Measurements from ENCODE around the gene ZBED3.
"Not testable (repeated sequence)": the region's sequence is repeated elsewhere in the genome, so short reads cannot be mapped to it uniquely, and the experiment has no call there.

The ZBED3 gene

GRCh38 chr5:77086689-77087483, at the start of gene ZBED3:
Gene ZBED3, minus strand, starts transcription at chr5:77087285. Its CDS starts 9,407 bp downstream, at chr5:77077878.
- Histone ChIP-seq H3K27me3 (ENCODE audit: insufficient read depth, low read length) (no peaks in the 10 kb centered on the region), H3K27ac (ENCODE audit: low read length) (peak within 1 kb of the TSS; percentile 96), H3K4me1 (ENCODE audit: insufficient read depth, low read length) (peaks cover 18% of the 10 kb centered on the region; the same call in 1 of the 2 replicates), H3K9me3 (ENCODE audit: insufficient read depth, low read depth, low read length) (no peaks in the 10 kb centered on the region), H3K9ac (ENCODE audit: low read depth, low read length) (peak within 1 kb of the TSS; percentile 97), H3K4me3 (ENCODE audit: low read length) (peak within 1 kb of the TSS; percentile 90), H3K36me3 (ENCODE audit: insufficient read depth, low read depth, low read length) (0 out of 2 replicates have a peak, but pooled peaks cover 5% of the 10 kb centered on the region)

- Histone ChIP-seq H3K4me1 (ENCODE audit: insufficient read depth, low read length) (no peaks in the 10 kb centered on the region), H3K9ac (ENCODE audit: low read depth, low read length) (no peak overlapping the region), H3K27ac (ENCODE audit: low read length) (no peak overlapping the region), H3K36me3 (ENCODE audit: insufficient read depth, low read depth, low read length) (no peaks in the 10 kb centered on the region), H3K27me3 (ENCODE audit: insufficient read depth, low read length) (no peaks in the 10 kb centered on the region), H3K9me3 (ENCODE audit: insufficient read depth, low read depth, low read length) (no peaks in the 10 kb centered on the region), H3K4me3 (ENCODE audit: low read length) (no peak overlapping the region)
Observed at GRCh38 chr5:77133061-77133758, 46.1 kb upstream of the ZBED3 start.

GRCh38 chr5:77131361-77131760, 44.3 kb upstream of the ZBED3 start:
- Histone ChIP-seq H3K27me3 (ENCODE audit: insufficient read depth, low read length) (no peaks in the 10 kb centered on the region), H3K9ac (ENCODE audit: low read depth, low read length) (no peak overlapping the region)

GRCh38 chr5:77129391-77129990, 42.4 kb upstream of the ZBED3 start:
- Histone ChIP-seq H3K9ac (ENCODE audit: low read depth, low read length) (no peak overlapping the region), H3K9me3 (ENCODE audit: insufficient read depth, low read depth, low read length) (no peaks in the 10 kb centered on the region), H3K4me1 (ENCODE audit: insufficient read depth, low read length) (no peaks in the 10 kb centered on the region), H3K36me3 (ENCODE audit: insufficient read depth, low read depth, low read length) (no peaks in the 10 kb centered on the region), H3K27me3 (ENCODE audit: insufficient read depth, low read length) (no peaks in the 10 kb centered on the region), H3K27ac (ENCODE audit: low read length) (no peak overlapping the region), H3K4me3 (ENCODE audit: low read length) (no peak overlapping the region)

More at GRCh38 chr5:77131361-77131760, 44.3 kb upstream of the ZBED3 start:
- Histone ChIP-seq H3K4me3 (ENCODE audit: low read length) (no peak overlapping the region), H3K9me3 (ENCODE audit: insufficient read depth, low read depth, low read length) (no peaks in the 10 kb centered on the region), H3K4me1 (ENCODE audit: insufficient read depth, low read length) (no peaks in the 10 kb centered on the region), H3K27ac (ENCODE audit: low read length) (no peak overlapping the region), H3K36me3 (ENCODE audit: insufficient read depth, low read depth, low read length) (no peaks in the 10 kb centered on the region)

- no peaks in the 10 kb centered on the region for H3K27me3 ChIP-seq (ENCODE audit: insufficient read depth, low read length)
- H3K27ac ChIP-seq (ENCODE audit: low read length) = no peak overlapping the region
- no peak overlapping the region for H3K4me3 ChIP-seq (ENCODE audit: low read length)
- no peaks in the 10 kb centered on the region for H3K9me3 ChIP-seq (ENCODE audit: insufficient read depth, low read depth, low read length)
- no peak overlapping the region for H3K9ac ChIP-seq (ENCODE audit: low read depth, low read length)
- H3K36me3 ChIP-seq (ENCODE audit: insufficient read depth, low read depth, low read length) = no peaks in the 10 kb centered on the region
- no peaks in the 10 kb centered on the region for H3K4me1 ChIP-seq (ENCODE audit: insufficient read depth, low read length)
Observed at GRCh38 chr5:77128411-77129061, 41.5 kb upstream of the ZBED3 start.

- Histone ChIP-seq H3K9ac (ENCODE audit: low read depth, low read length) (no peak overlapping the region), H3K27ac (ENCODE audit: low read length) (no peak overlapping the region), H3K36me3 (ENCODE audit: insufficient read depth, low read depth, low read length) (no peaks in the 10 kb centered on the region), H3K4me3 (ENCODE audit: low read length) (no peak overlapping the region), H3K4me1 (ENCODE audit: insufficient read depth, low read length) (no peaks in the 10 kb centered on the region), H3K27me3 (ENCODE audit: insufficient read depth, low read length) (no peaks in the 10 kb centered on the region), H3K9me3 (ENCODE audit: insufficient read depth, low read depth, low read length) (no peaks in the 10 kb centered on the region)
Observed at GRCh38 chr5:77123057-77123456, 36.0 kb upstream of the ZBED3 start.

- H3K27me3 ChIP-seq (ENCODE audit: insufficient read depth, low read length) = no peaks in the 10 kb centered on the region
- H3K4me1 ChIP-seq (ENCODE audit: insufficient read depth, low read length) = no peaks in the 10 kb centered on the region
- no peaks in the 10 kb centered on the region for H3K9me3 ChIP-seq (ENCODE audit: insufficient read depth, low read depth, low read length)
- no peak overlapping the region for H3K9ac ChIP-seq (ENCODE audit: low read depth, low read length)
- no peak overlapping the region for H3K27ac ChIP-seq (ENCODE audit: low read length)
- no peaks in the 10 kb centered on the region for H3K36me3 ChIP-seq (ENCODE audit: insufficient read depth, low read depth, low read length)
- H3K4me3 ChIP-seq (ENCODE audit: low read length) = no peak overlapping the region
Observed at GRCh38 chr5:77120706-77121105, 33.6 kb upstream of the ZBED3 start.

- Histone ChIP-seq H3K27ac (ENCODE audit: low read length) (no peak overlapping the region), H3K4me3 (ENCODE audit: low read length) (no peak overlapping the region), H3K9me3 (ENCODE audit: insufficient read depth, low read depth, low read length) (no peaks in the 10 kb centered on the region), H3K9ac (ENCODE audit: low read depth, low read length) (no peak overlapping the region), H3K4me1 (ENCODE audit: insufficient read depth, low read length) (no peaks in the 10 kb centered on the region), H3K36me3 (ENCODE audit: insufficient read depth, low read depth, low read length) (no peaks in the 10 kb centered on the region), H3K27me3 (ENCODE audit: insufficient read depth, low read length) (no peaks in the 10 kb centered on the region)
Observed at GRCh38 chr5:77120086-77120485, 33.0 kb upstream of the ZBED3 start.

- no peak overlapping the region for H3K27ac ChIP-seq (ENCODE audit: low read length)
Observed at GRCh38 chr5:77117161-77117560, 30.1 kb upstream of the ZBED3 start.

GRCh38 chr5:77107035-77107434, 19.9 kb upstream of the ZBED3 start:
- not testable (repeated sequence) for H3K9ac ChIP-seq (ENCODE audit: low read depth, low read length); H3K4me1 ChIP-seq (ENCODE audit: insufficient read depth, low read length); H3K36me3 ChIP-seq (ENCODE audit: insufficient read depth, low read depth, low read length); H3K4me3 ChIP-seq (ENCODE audit: low read length); H3K27me3 ChIP-seq (ENCODE audit: insufficient read depth, low read length); H3K9me3 ChIP-seq (ENCODE audit: insufficient read depth, low read depth, low read length); H3K27ac ChIP-seq (ENCODE audit: low read length)

More at GRCh38 chr5:77117161-77117560, 30.1 kb upstream of the ZBED3 start:
- Histone ChIP-seq H3K9me3 (ENCODE audit: insufficient read depth, low read depth, low read length) (no peaks in the 10 kb centered on the region), H3K4me1 (ENCODE audit: insufficient read depth, low read length) (no peaks in the 10 kb centered on the region), H3K36me3 (ENCODE audit: insufficient read depth, low read depth, low read length) (no peaks in the 10 kb centered on the region), H3K9ac (ENCODE audit: low read depth, low read length) (no peak overlapping the region), H3K27me3 (ENCODE audit: insufficient read depth, low read length) (no peaks in the 10 kb centered on the region), H3K4me3 (ENCODE audit: low read length) (no peak overlapping the region)

- H3K27me3 ChIP-seq (ENCODE audit: insufficient read depth, low read length) = no peaks in the 10 kb centered on the region
- H3K36me3 ChIP-seq (ENCODE audit: insufficient read depth, low read depth, low read length) = no peaks in the 10 kb centered on the region
- no peaks in the 10 kb centered on the region for H3K9me3 ChIP-seq (ENCODE audit: insufficient read depth, low read depth, low read length)
- no peak overlapping the region for H3K4me3 ChIP-seq (ENCODE audit: low read length)
- no peaks in the 10 kb centered on the region for H3K4me1 ChIP-seq (ENCODE audit: insufficient read depth, low read length)
- no peak overlapping the region for H3K9ac ChIP-seq (ENCODE audit: low read depth, low read length)
- no peak overlapping the region for H3K27ac ChIP-seq (ENCODE audit: low read length)
Observed at GRCh38 chr5:77104813-77105212, 17.7 kb upstream of the ZBED3 start.

All from iPS-20b (cell line).